Liver (tissue), 9 donors: ENCODE data around the gene ZNF556. TPM values are rescaled to one million over a fixed set of nuclear protein-coding genes. Genes with fewer than 3 reads are reported as not detected.

ENCODE experiments used
- DNase-seq: peaks from one replicate; pipeline ENCODE4 v3.0.0-alpha.2; 2017; ENCODE audit warnings: low spot score
- H3K27ac ChIP-seq, 2 donors: one replicate each; pipeline ENCODE4 v1.7.0; 2013; ENCODE audit warnings: inconsistent platforms in 2 of 2, low read length in 2 of 2, control low read depth in 1 of 2, low read depth in 1 of 2, mild to moderate bottlenecking in 1 of 2
- H3K27me3 ChIP-seq, 4 donors: one replicate each; pipeline versions ENCODE4 v1.6.1 to v1.7.0; 2013; ENCODE audit warnings: low read length in 3 of 4, inconsistent platforms in 1 of 4, mild to moderate bottlenecking in 1 of 4, moderate library complexity in 1 of 4; ENCODE audit not compliant: control insufficient read depth in 4 of 4, insufficient read depth in 4 of 4
- H3K36me3 ChIP-seq, 4 donors: one replicate each; pipeline versions ENCODE4 v1.6.1 to v1.7.0; 2013; ENCODE audit warnings: low read length in 3 of 4, mild to moderate bottlenecking in 3 of 4, low read depth in 1 of 4, moderate library complexity in 1 of 4; ENCODE audit not compliant: control insufficient read depth in 4 of 4, insufficient read depth in 3 of 4
- H3K4me1 ChIP-seq, 4 donors: one replicate each; pipeline versions ENCODE4 v1.6.1 to v1.7.0; 2013; ENCODE audit warnings: low read length in 3 of 4, mild to moderate bottlenecking in 3 of 4, moderate library complexity in 1 of 4; ENCODE audit not compliant: control insufficient read depth in 4 of 4, insufficient read depth in 4 of 4
- H3K4me3 ChIP-seq, 3 donors: one replicate each; pipeline versions ENCODE4 v1.6.1 to v1.7.0; 2013; ENCODE audit warnings: low read length in 3 of 3, control low read depth in 1 of 3, low read depth in 1 of 3, mild to moderate bottlenecking in 1 of 3
- H3K9ac ChIP-seq, 2 donors: one replicate each; pipeline ENCODE4 v1.7.0; 2013; ENCODE audit warnings: low read length in 2 of 2, mild to moderate bottlenecking in 2 of 2, moderate library complexity in 2 of 2, control low read depth in 1 of 2, low read depth in 1 of 2
- H3K9me3 ChIP-seq, 4 donors: one replicate each; pipeline versions ENCODE4 v1.6.1 to v1.7.0; 2013; ENCODE audit warnings: low read length in 3 of 4; ENCODE audit not compliant: control insufficient read depth in 4 of 4
- EGR1 ChIP-seq, 2 donors: IDR thresholded peaks; 2 replicates each; pipeline ENCODE4 v1.6.1; 2016 to 2018; ENCODE audit warnings: antibody characterized with exemption in 2 of 2, low read depth in 2 of 2
- FOXA1 ChIP-seq: IDR thresholded peaks from 2 replicates; pipeline ENCODE4 v1.6.1; 2016; ENCODE audit warnings: antibody characterized with exemption
- FOXA2 ChIP-seq: IDR thresholded peaks from 2 replicates; pipeline ENCODE4 v1.6.1; 2016; ENCODE audit warnings: antibody characterized with exemption
- GABPA ChIP-seq, 2 donors: IDR thresholded peaks in 1 of 2; conservative IDR thresholded peaks in 1 of 2; 2 replicates each; pipeline ENCODE4 v1.6.1; 2016; ENCODE audit warnings: antibody characterized with exemption in 2 of 2, mild to moderate bottlenecking in 1 of 2, moderate library complexity in 1 of 2
- HNF4A ChIP-seq, 2 donors: conservative IDR thresholded peaks; 2 replicates each; pipeline ENCODE4 v1.6.1; 2016; ENCODE audit warnings: antibody characterized with exemption in 2 of 2, mild to moderate bottlenecking in 2 of 2
- HNF4G ChIP-seq: IDR thresholded peaks from 2 replicates; pipeline ENCODE4 v1.6.1; 2016; ENCODE audit warnings: antibody characterized with exemption
- JUND ChIP-seq, 2 donors: IDR thresholded peaks; 2 replicates each; pipeline ENCODE4 v1.6.1; 2016; ENCODE audit warnings: antibody characterized with exemption in 2 of 2
- NR2F2 ChIP-seq: IDR thresholded peaks from 2 replicates; pipeline ENCODE4 v1.6.1; 2016; ENCODE audit warnings: antibody characterized with exemption
- RAD21 ChIP-seq, 2 donors: IDR thresholded peaks; 2 replicates each; pipeline ENCODE4 v1.6.1; 2016; ENCODE audit warnings: antibody characterized with exemption in 2 of 2, mild to moderate bottlenecking in 2 of 2
- RXRA ChIP-seq, 2 donors: IDR thresholded peaks; 2 replicates each; pipeline ENCODE4 v1.6.1; 2017 to 2018; ENCODE audit warnings: antibody characterized with exemption in 2 of 2, mild to moderate bottlenecking in 1 of 2
- SP1 ChIP-seq: IDR thresholded peaks from 2 replicates; pipeline ENCODE4 v1.6.1; 2018; ENCODE audit warnings: antibody characterized with exemption, mild to moderate bottlenecking
- TAF1 ChIP-seq: conservative IDR thresholded peaks from 2 replicates; pipeline ENCODE4 v1.6.1; 2016; ENCODE audit warnings: antibody characterized with exemption, mild to moderate bottlenecking
- YY1 ChIP-seq: IDR thresholded peaks from 2 replicates; pipeline ENCODE4 v1.6.1; 2016; ENCODE audit warnings: antibody characterized with exemption, mild to moderate bottlenecking
- WGBS: extraction: QIAGEN DNeasy Blood & Tissue Kit; methylation state at CpG from one replicate; pipeline ENCODE4 v1.1.7; 2013; 5-methylcytosine and 5-hydroxymethylcytosine counted together
- polyA plus RNA-seq, 2 donors: library from polyadenylated mRNA; stranded (reverse) in 1 of 2; unstranded in 1 of 2; fragments of 200-250 nt in 1 of 2; fragments of >200 nt in 1 of 2; fragmentation: Nextera tagmentation in 1 of 2; extraction: Ambion mirVana in 1 of 2; gene quantifications; one replicate each; pipeline versions ENCODE4 v1.2.1 to v1.2.3, GENCODE V29; 2013 to 2015
- total RNA-seq, 2 donors: library from RNA; depleted of rRNA; stranded (reverse); fragments of >200 nt; gene quantifications; one replicate each; pipeline ENCODE4 v1.2.3, GENCODE V29; 2014
- TF ChIP-seq, protein P1 (sequence below): IDR thresholded peaks from 2 replicates; pipeline ENCODE4 v1.6.1; 2016; ENCODE audit warnings: antibody characterized with exemption
- TF ChIP-seq, protein P2 (sequence below): IDR thresholded peaks from 2 replicates; pipeline ENCODE4 v1.6.1; 2016; ENCODE audit warnings: antibody characterized with exemption, mild to moderate bottlenecking
- TF ChIP-seq, protein P3 (sequence below): IDR thresholded peaks from 2 replicates; pipeline ENCODE4 v1.6.1; 2016; ENCODE audit warnings: antibody characterized with exemption
- TF ChIP-seq, protein P4 (sequence below): IDR thresholded peaks from 2 replicates; pipeline ENCODE4 v1.6.1; 2016; ENCODE audit warnings: antibody characterized with exemption
- TF ChIP-seq, protein P5 (sequence below): fragments of 150-350 bp; IDR thresholded peaks from 2 replicates; pipeline ENCODE4 v1.5.1; 2017; ENCODE audit warnings: improper control_type of control experiment, low read depth, low read length; ENCODE audit not compliant: missing input control
- donor health status: healthy.
- donor health status: healthy.
- donor health status: healthy.
- donor health status: healthy.
- donor health status: healthy.

ZNF556 gene
- total and polyA plus RNA-seq, 4 donors = 0.08 TPM; not detected in 3

DNA sequence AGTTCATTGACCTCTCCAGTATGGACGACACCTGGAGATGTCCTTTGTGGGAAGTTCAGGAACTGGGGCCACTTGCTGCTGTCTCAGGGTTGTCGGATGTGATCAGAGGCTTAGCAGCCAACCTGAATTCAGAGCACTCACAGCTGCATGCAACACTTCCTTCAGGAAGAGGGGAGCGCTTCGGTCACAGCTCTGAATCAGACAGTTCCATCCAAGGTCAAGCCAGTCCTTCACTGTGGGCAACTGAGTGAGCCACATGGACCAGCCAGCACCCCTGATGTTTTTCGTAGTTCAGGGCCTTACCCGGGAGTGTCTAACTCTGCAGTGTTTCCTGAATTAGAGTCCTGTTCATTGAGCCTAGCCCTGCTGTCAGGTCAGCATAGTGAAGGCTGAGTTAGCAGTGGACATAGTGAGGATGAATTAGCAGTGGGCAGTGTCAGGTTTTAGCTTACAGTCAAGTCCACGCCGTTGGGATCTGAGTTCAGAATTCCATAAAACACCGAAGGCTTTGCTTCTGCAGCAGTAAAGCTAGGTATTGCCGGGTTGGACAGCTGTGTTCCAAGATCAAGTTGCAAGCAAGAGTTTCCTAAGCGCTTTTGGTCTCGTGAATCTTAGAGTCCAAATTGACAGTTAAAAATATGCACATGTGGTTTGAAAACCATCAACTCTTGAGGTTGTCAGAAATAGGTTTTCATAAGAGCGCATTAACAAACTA lies 20.8 kb upstream of the ZNF556 start:
- Histone ChIP-seq H3K9me3 (peaks cover 15 to 27% (median 23%) of the 10 kb centered on the region in 4 donors), H3K9ac (no peak overlapping the region), H3K27me3 (no peaks in the 10 kb centered on the region), H3K4me1 (peaks cover 0 to 6% (median 3%) of the 10 kb centered on the region in 4 donors), H3K4me3 (peak overlapping the region in 1 of 3 donors; percentile 33), H3K36me3 (peaks cover 5 to 14% (median 10%) of the 10 kb centered on the region in 4 donors), H3K27ac (no peak overlapping the region)
- WGBS = 92% methylated on average over 13 of the region's 13 CpGs
- DNase-seq = no peak
- TF ChIP-seq RAD21 (IDR thresholded peaks at IDR 0.05) (no peak), TAF1 (no peak), NR2F2 (no peak), GABPA (IDR thresholded peaks at IDR 0.05 in 1 of 2, conservative IDR thresholded peaks at IDR 0.05 in 1 of 2) (no peak), HNF4G (no peak), SP1 (no peak)
- TF ChIP-seq, protein P1, sequence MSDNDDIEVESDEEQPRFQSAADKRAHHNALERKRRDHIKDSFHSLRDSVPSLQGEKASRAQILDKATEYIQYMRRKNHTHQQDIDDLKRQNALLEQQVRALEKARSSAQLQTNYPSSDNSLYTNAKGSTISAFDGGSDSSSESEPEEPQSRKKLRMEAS = no peak
- TF ChIP-seq, protein P2, sequence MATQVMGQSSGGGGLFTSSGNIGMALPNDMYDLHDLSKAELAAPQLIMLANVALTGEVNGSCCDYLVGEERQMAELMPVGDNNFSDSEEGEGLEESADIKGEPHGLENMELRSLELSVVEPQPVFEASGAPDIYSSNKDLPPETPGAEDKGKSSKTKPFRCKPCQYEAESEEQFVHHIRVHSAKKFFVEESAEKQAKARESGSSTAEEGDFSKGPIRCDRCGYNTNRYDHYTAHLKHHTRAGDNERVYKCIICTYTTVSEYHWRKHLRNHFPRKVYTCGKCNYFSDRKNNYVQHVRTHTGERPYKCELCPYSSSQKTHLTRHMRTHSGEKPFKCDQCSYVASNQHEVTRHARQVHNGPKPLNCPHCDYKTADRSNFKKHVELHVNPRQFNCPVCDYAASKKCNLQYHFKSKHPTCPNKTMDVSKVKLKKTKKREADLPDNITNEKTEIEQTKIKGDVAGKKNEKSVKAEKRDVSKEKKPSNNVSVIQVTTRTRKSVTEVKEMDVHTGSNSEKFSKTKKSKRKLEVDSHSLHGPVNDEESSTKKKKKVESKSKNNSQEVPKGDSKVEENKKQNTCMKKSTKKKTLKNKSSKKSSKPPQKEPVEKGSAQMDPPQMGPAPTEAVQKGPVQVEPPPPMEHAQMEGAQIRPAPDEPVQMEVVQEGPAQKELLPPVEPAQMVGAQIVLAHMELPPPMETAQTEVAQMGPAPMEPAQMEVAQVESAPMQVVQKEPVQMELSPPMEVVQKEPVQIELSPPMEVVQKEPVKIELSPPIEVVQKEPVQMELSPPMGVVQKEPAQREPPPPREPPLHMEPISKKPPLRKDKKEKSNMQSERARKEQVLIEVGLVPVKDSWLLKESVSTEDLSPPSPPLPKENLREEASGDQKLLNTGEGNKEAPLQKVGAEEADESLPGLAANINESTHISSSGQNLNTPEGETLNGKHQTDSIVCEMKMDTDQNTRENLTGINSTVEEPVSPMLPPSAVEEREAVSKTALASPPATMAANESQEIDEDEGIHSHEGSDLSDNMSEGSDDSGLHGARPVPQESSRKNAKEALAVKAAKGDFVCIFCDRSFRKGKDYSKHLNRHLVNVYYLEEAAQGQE = no peak

DNA sequence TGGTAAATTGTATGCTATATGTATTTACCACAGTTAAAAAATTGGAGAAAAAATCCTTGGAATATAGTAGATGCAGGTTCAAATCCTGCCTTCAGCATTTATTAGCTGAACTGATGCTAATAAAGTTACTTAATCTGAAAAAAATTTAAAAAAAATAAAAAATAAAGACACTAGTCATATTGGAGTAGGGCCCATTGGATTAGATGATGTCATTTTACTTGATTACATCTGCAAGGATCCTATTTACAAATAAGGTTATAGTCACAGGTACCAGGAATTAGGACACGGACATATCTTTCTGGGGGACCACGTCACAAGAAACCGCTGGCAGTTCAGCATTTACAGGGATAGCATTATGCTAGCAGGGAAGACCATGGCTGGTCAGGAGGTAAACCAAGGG lies 19.6 kb upstream of the ZNF556 start:
- TF ChIP-seq RAD21 (IDR thresholded peaks at IDR 0.05) (no peak), NR2F2 (no peak), SP1 (no peak), YY1 (no peak), JUND (IDR thresholded peaks at IDR 0.05) (no peak), GABPA (IDR thresholded peaks at IDR 0.05 in 1 of 2, conservative IDR thresholded peaks at IDR 0.05 in 1 of 2) (no peak), HNF4G (no peak), HNF4A (conservative IDR thresholded peaks at IDR 0.05) (no peak), TAF1 (no peak), FOXA1 (no peak), EGR1 (IDR thresholded peaks at IDR 0.05; ENCODE audit: low read depth in 2 of 2) (no peak), RXRA (IDR thresholded peaks at IDR 0.05) (no peak), FOXA2 (no peak)
- TF ChIP-seq, protein P3, sequence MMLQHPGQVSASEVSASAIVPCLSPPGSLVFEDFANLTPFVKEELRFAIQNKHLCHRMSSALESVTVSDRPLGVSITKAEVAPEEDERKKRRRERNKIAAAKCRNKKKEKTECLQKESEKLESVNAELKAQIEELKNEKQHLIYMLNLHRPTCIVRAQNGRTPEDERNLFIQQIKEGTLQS = no peak
- TF ChIP-seq, protein P1 = no peak
- TF ChIP-seq, protein P4, sequence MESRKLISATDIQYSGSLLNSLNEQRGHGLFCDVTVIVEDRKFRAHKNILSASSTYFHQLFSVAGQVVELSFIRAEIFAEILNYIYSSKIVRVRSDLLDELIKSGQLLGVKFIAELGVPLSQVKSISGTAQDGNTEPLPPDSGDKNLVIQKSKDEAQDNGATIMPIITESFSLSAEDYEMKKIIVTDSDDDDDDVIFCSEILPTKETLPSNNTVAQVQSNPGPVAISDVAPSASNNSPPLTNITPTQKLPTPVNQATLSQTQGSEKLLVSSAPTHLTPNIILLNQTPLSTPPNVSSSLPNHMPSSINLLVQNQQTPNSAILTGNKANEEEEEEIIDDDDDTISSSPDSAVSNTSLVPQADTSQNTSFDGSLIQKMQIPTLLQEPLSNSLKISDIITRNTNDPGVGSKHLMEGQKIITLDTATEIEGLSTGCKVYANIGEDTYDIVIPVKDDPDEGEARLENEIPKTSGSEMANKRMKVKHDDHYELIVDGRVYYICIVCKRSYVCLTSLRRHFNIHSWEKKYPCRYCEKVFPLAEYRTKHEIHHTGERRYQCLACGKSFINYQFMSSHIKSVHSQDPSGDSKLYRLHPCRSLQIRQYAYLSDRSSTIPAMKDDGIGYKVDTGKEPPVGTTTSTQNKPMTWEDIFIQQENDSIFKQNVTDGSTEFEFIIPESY = no peak
- TF ChIP-seq, protein P2 = no peak
- TF ChIP-seq, protein P5, sequence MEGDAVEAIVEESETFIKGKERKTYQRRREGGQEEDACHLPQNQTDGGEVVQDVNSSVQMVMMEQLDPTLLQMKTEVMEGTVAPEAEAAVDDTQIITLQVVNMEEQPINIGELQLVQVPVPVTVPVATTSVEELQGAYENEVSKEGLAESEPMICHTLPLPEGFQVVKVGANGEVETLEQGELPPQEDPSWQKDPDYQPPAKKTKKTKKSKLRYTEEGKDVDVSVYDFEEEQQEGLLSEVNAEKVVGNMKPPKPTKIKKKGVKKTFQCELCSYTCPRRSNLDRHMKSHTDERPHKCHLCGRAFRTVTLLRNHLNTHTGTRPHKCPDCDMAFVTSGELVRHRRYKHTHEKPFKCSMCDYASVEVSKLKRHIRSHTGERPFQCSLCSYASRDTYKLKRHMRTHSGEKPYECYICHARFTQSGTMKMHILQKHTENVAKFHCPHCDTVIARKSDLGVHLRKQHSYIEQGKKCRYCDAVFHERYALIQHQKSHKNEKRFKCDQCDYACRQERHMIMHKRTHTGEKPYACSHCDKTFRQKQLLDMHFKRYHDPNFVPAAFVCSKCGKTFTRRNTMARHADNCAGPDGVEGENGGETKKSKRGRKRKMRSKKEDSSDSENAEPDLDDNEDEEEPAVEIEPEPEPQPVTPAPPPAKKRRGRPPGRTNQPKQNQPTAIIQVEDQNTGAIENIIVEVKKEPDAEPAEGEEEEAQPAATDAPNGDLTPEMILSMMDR = no peak
- peaks cover 13 to 25% (median 22%) of the 10 kb centered on the region in 4 donors for H3K36me3 ChIP-seq
- peaks cover 0 to under 1% (median under 1%) of the 10 kb centered on the region in 4 donors for H3K4me1 ChIP-seq
- H3K4me3 ChIP-seq = peak overlapping the region in 1 of 3 donors; percentile 26
- WGBS = 98% methylated on average over 3 of the region's 3 CpGs
- no peaks in the 10 kb centered on the region for H3K27me3 ChIP-seq
- no peak overlapping the region for H3K9ac ChIP-seq
- H3K9me3 ChIP-seq = peaks cover 21 to 37% (median 30%) of the 10 kb centered on the region in 4 donors
- no peak overlapping the region for H3K27ac ChIP-seq
- DNase-seq = no peak
